A673 (cell line): ENCODE data around the gene MEGF6. TPM values are rescaled to one million over a fixed set of nuclear protein-coding genes. Genes with fewer than 3 reads are reported as not detected.

Experiments
- BruUV-seq: library from RNA; stranded (reverse); fragments of 400-500 nt; replicated peaks from 2 replicates; lab custom pipeline; 2021; lab: Mats Ljungman, UMichigan
- CTCF ChIA-PET: fragments of 300-600 bp; sonication (Branson Sonifier 250); formaldehyde crosslinking; loops from one replicate; lab custom pipeline; 2022; ENCODE audit warnings: antibody characterized with exemption; lab: Charles Lee
- POLR2A ChIA-PET: fragments of 300-600 bp; sonication (Branson Sonifier 250); formaldehyde crosslinking; loops from one replicate; lab custom pipeline; 2022; ENCODE audit warnings: antibody characterized with exemption; ENCODE audit not compliant: low non-redundant PET; lab: Charles Lee
- DNase-seq: peaks from one replicate; pipeline ENCODE4 v3.0.0-alpha.2; 2015; ENCODE audit warnings: low spot score
- H3K27ac ChIP-seq: fragments of 200-600 bp; sonication (generic); 2 replicates; pipeline ENCODE4 v1.5.1; 2016; ENCODE audit warnings: mixed run types, low read depth, mild to moderate bottlenecking, mixed read lengths, antibody characterized with exemption, low read length; ENCODE audit not compliant: poor library complexity, severe bottlenecking
- H3K27me3 ChIP-seq: fragments of 200-600 bp; sonication (generic); replicated peaks from 2 replicates; pipeline ENCODE4 v1.6.1; 2017; ENCODE audit warnings: mixed run types, low read depth, mild to moderate bottlenecking, mixed read lengths, antibody characterized with exemption, low read length; ENCODE audit not compliant: insufficient read depth, poor library complexity
- H3K36me3 ChIP-seq: fragments of 200-600 bp; sonication (generic); 2 replicates; pipeline ENCODE4 v1.6.1; 2016; ENCODE audit warnings: mixed run types, mild to moderate bottlenecking, mixed read lengths, antibody characterized with exemption, low read length; ENCODE audit not compliant: insufficient read depth, poor library complexity, severe bottlenecking
- H3K4me1 ChIP-seq: fragments of 200-600 bp; sonication (generic); 2 replicates; pipeline ENCODE4 v1.6.1; 2017; ENCODE audit warnings: mixed run types, mild to moderate bottlenecking, mixed read lengths, antibody characterized with exemption, low read length; ENCODE audit not compliant: insufficient read depth, poor library complexity, severe bottlenecking
- H3K4me3 ChIP-seq: fragments of 200-600 bp; sonication (generic); 2 replicates; pipeline ENCODE4 v1.5.1; 2016; ENCODE audit warnings: low read depth, mixed run types, mild to moderate bottlenecking, mixed read lengths, low read length; ENCODE audit not compliant: poor library complexity, severe bottlenecking
- H3K9me3 ChIP-seq: fragments of 200-600 bp; sonication (generic); 2 replicates; pipeline ENCODE4 v1.6.1; 2016; ENCODE audit warnings: mixed run types, low read depth, mild to moderate bottlenecking, mixed read lengths, antibody characterized with exemption, low read length; ENCODE audit not compliant: poor library complexity, severe bottlenecking
- CTCF ChIP-seq: fragments of 300-800, 200-600 bp; sonication (generic); conservative IDR thresholded peaks from 2 replicates; pipeline ENCODE4 v1.5.1; 2017; ENCODE audit warnings: low read depth, mild to moderate bottlenecking, antibody characterized with exemption, low read length, moderate library complexity, mixed read lengths
- EZH2 ChIP-seq: fragments of 200-600 bp; sonication (generic); IDR thresholded peaks from 2 replicates; pipeline ENCODE4 v1.6.1; 2017; ENCODE audit warnings: borderline replicate concordance, low read depth, mild to moderate bottlenecking, mixed read lengths, antibody characterized with exemption, low read length; ENCODE audit not compliant: poor library complexity, severe bottlenecking
- intact Hi-C: fragments of 100-400 bp; cut with micrococcal nuclease; formaldehyde crosslinking; loops from one replicate; pipeline ENCODE4 v1.10.0; 2022; ENCODE audit not compliant: unreplicated experiment
- total RNA-seq: library from RNA; stranded (reverse); gene quantifications from 2 replicates; pipeline ENCODE4 v1.2.3, GENCODE V29; 2021

Gene MEGF6
- total RNA-seq, 1 experiment from 2014 or later: 2.8 TPM

DNA sequence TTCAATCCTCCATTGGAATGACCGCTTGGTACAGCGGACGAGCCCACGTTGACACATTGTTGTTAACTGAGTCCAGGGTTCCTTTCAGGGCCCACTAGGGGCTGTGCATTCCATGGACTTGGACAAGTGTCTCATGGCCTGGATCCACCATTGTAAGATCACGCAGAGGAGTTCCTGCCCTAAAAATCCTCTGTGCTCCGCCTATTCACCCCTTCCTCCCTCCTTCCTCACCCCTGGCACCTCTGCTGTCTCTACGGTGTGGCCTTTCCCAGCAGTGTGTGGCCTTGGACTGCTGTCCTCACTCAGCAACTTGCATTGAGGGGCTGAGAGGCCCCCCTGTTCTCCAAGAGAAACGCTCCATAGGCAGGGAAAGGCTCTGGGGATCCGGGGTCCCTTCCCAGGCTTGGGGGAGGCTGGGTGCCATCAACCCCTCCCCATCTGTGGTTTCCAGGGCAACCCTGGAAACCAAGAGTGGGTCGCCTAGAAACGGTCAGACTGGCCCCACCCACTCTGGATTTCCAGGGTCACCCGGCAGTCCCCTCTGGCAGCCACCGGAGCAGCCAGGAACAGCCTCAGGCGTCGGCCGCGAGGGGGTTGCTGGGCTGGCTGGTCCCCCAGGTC, 50.9 kb downstream of the MEGF6 start:
- H3K9me3 ChIP-seq: no peaks in the 10 kb centered on the region
- DNase-seq: no peak
- TF ChIP-seq CTCF (no peak), EZH2 (no peak)
- no peaks in the 10 kb centered on the region for H3K36me3 ChIP-seq
- CTCF ChIA-PET: no interaction called here
- no peaks in the 10 kb centered on the region for H3K4me1 ChIP-seq
- no peaks in the 10 kb centered on the region for H3K27me3 ChIP-seq
- POLR2A ChIA-PET: no interaction called here
- intact Hi-C loops: no loop called here
- H3K27ac ChIP-seq: no peak overlapping the region
- no peak overlapping the region for H3K4me3 ChIP-seq
- BruUV-seq: no TSS peak

DNA sequence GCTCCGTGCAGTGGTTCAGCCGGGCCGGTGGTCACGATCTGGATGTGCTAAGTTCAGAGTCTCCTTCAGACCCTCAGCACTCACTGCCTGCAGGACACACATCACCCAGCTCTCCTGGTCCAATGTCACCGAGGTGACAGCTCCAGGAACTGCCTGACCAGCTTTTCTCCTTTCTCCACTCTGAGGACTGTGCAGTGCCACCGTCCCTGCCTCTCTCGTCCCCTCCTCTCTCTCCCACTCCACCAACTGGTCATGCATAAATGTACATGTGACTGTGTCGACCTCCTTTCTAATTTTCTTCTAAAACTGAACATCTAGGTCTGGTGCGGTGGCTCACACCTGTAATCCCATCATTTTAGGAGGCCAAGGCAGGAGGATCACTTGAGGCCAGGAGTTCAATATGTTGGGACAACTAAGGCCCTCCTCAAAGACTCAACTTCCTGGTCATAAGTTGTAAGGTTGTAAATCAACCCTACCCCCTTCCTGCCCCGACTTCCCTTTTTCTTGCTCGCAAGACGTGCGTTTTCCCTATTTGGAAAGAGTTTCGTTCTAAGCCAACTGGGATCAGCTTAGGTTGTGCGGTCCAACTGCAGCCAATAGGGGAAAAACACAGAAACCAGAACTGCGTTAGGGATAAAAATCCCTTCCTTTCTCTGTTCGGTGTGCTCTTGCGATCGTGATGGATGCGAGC, 53.1 kb downstream of the MEGF6 start:
- no TSS peak for BruUV-seq
- no peak for DNase-seq
- no peaks in the 10 kb centered on the region for H3K36me3 ChIP-seq
- no peak overlapping the region for H3K4me3 ChIP-seq
- TF ChIP-seq EZH2 (no peak), CTCF (no peak)
- CTCF ChIA-PET: interaction anchor here (0.5 kb wide), 1 partner anchor 45 kb away, joined by 10 read pairs; no protein-coding TSS in a partner anchor
- no peaks in the 10 kb centered on the region for H3K4me1 ChIP-seq
- no peaks in the 10 kb centered on the region for H3K9me3 ChIP-seq
- no peaks in the 10 kb centered on the region for H3K27me3 ChIP-seq
- POLR2A ChIA-PET: no interaction called here
- no peak overlapping the region for H3K27ac ChIP-seq
- intact Hi-C loops: no loop called here

DNA sequence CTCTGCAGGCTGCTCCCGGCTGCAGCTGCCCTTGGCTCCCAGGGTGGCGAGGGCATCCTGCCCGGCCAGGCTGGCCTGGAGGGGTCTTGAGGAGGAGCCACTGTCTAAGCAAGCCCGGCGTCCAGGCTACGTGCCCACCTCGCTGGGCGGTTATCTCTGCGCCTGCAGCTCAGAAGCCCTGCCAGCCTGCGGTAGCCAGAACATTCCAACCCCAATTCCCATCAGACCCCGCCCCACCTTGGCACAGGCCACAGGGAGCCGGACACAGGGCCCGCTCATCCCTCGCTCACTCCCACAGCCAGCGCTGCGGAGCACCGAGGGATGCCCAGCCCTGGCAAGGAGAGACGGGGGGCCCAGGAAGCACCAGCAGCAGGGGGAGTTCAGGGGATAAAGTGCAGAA, 53.9 kb downstream of the MEGF6 start:
- Histone ChIP-seq H3K36me3 (no peaks in the 10 kb centered on the region), H3K4me3 (no peak overlapping the region), H3K9me3 (no peaks in the 10 kb centered on the region), H3K27me3 (no peaks in the 10 kb centered on the region), H3K4me1 (no peaks in the 10 kb centered on the region), H3K27ac (no peak overlapping the region)
- ChIA-PET CTCF (interaction anchor here (0.5 kb wide), 1 partner anchor 44 kb away, joined by 10 read pairs; no protein-coding TSS in a partner anchor), POLR2A (no interaction called here)
- DNase-seq: no peak
- TF ChIP-seq CTCF (no peak), EZH2 (no peak)
- no TSS peak for BruUV-seq
- intact Hi-C loops: no loop called here
